Skin epidermis (tissue), 12 donors: ENCODE results near the gene CEBPE.
A peak's percentile ranks its signal among the peaks of the same experiment; 100 is the strongest.

Experiments
- H3K27ac ChIP-seq, 21 experiments: fragments of 200-600 bp; sonication (generic) in 11 of 21; one replicate each; pipeline ENCODE4 v1.5.0; 2020; ENCODE audit warnings: mild to moderate bottlenecking in 3 of 21, inconsistent platforms in 2 of 21, moderate library complexity in 2 of 21
- H3K4me3 ChIP-seq, 7 experiments: fragments of 200-600 bp; sonication (generic) in 2 of 7; one replicate each; pipeline ENCODE4 v1.5.0; 2020; ENCODE audit warnings: inconsistent platforms in 2 of 7, mild to moderate bottlenecking in 2 of 7, moderate library complexity in 1 of 7

Gene CEBPE

DNA sequence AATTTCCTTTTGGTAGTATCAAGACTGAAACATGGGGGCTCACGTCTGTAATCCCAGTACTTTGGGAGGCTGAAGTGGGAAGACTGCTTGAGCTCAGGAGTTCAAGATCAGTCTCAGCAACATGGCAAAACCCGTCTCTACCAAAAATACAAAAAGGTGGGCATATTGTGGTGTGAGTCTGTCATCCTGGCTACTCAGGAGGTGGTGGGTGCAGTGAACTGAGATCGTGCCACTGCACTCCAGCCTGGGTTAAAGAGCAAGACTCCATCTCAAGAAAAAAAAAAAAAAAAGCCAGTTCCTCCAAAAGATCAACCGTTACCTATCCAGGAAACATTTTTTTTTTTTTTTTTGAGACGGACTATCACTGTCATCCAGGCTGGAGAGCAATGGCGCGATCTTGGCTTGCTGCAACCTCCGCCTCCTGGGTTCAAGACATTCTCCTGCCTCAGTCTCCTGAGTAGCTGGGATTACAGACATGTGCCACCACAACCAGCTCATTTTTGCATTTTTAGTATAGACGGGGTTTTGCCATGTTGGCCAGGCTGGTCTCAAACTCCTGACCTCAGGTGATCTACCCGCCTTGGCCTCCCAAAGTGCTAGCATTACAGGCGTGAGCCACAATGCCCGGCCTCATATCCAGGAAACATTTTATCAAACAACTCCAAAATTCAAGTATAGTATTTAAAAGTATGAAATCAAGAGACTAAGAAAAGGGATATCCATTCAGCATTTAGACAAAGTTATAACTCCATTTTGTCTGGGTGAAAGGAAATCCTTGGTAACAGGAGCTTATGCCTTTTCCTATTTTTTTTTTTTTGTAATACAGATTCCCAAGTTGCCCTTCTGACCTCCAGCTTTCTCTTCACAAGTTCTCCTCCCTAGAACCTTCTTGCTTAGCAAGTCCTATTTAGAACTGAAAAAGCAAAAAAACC is 27.5 kb downstream of the CEBPE start:
- Histone ChIP-seq H3K27ac (no peak overlapping the region), H3K4me3 (no peak overlapping the region)

DNA sequence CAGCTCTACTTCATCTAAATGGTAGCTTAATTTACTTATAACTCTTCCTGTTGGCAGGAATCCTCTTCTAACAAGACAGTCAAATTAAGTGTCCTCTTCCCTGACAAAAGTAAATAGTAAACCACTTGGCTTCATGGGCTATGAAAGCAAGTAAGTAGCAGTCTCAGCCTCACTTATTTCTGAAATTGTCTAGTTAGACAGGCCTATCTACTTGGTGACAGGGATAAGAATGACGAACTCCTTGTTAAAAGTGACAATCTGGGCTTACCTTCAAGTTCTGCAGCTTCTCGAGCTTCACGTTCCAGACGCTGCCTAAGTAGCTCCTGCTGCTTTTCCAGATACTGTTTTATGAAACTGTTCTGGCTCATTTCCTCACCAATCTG is 28.8 kb downstream of the CEBPE start:
- Histone ChIP-seq H3K4me3 (no peak overlapping the region), H3K27ac (no peak overlapping the region)

- H3K4me3 ChIP-seq: no peak overlapping the region
- no peak overlapping the region for H3K27ac ChIP-seq
These were observed 29.4 kb downstream of the CEBPE start for GRCh38 chr14:23089498-23090253.

- H3K27ac ChIP-seq: no peak overlapping the region
- no peak overlapping the region for H3K4me3 ChIP-seq
These were observed 32.5 kb downstream of the CEBPE start for GRCh38 chr14:23086565-23086964.

DNA sequence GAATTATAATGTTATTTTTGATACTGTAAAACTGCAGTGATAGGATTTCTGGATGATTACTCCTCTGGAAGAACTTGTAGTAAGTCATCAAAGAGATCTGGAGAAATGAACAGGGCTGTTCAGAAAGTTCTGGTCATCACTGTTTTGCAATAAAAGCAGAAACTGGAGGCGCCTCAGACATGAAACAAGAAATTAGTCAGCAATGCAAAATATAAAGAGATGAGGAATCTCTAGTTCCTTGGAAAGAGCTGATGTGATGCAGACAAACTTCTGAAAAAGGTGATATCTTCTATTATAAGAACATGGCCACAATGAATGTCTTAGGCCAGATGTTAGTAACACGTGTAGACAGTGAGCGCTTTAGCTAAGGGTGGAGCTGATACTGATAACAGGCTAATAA is 33.6 kb downstream of the CEBPE start:
- Histone ChIP-seq H3K4me3 (no peak overlapping the region), H3K27ac (no peak overlapping the region)

DNA sequence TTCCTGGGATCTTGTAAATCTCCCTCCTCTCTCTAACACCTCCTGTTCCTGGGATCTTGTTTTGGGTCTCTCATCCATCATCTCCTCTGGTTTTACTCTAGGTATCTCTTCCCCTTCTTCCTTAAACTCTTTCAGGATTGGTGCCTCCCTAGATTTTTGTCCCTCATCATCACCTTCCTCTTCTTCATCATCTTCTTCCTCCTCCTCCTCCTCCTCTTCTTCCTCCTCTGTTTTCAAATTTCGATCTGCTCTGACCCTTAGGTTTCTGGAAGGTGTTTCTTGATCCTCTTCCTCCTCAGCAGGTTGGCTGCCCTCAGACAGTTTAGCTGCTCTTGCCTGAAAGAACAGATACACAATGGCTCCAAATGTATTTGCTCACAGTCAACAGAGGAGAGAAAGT is 38.6 kb downstream of the CEBPE start:
- H3K4me3 ChIP-seq: no peak overlapping the region
- H3K27ac ChIP-seq: peak overlapping the region in 6 of 21 experiments; percentile 30 to 80 (median 76)

DNA sequence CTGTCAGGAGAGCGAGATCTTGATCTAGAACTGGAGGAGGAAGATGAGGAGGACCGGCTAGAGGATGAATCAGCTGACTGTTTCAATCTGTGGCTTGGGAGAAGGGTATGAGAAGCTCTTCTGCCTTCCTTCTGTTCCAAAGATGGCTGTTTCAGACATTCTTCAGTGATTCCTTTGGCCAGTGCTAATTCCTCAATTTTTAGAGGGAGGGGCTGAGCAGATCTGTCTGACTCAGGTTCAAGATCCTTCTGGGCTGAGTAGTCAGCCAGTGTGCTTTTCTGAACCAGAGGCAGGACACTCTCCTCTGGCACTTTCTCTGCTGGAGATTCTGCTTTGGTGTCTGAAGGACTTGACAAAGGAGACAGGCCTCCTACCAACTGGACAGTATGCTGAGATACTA is 39.3 kb downstream of the CEBPE start:
- H3K27ac ChIP-seq: peak overlapping the region in 13 of 21 experiments; percentile 19 to 80 (median 56)
- H3K4me3 ChIP-seq: no peak overlapping the region

DNA sequence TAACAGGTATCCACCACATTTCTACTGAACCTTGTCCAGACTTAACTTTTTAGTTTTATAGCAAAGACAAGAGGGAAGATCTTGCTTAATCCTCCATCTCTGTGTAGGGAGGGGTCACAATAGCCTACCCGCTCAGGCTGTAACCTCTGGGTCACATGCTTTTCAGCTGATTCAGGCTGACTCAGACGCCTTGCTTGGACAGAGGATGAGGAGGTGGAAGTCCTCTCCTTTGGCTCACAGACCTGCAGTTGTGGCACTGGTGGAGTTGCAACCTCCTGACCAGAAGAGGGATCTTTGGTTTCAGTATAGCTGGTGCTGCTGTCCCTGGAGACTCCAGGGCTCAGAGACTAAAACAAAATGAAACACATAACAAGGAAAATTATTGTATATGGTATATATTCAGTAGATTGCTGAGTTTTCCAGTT is 40.4 kb downstream of the CEBPE start:
- no peak overlapping the region for H3K4me3 ChIP-seq
- peak overlapping the region in 18 of 21 experiments; percentile 6 to 80 (median 54) for H3K27ac ChIP-seq

- Histone ChIP-seq H3K4me3 (no peak overlapping the region), H3K27ac (peak overlapping the region in 16 of 21 experiments; percentile 6 to 80 (median 58))
These were observed 41.1 kb downstream of the CEBPE start for GRCh38 chr14:23077962-23078361.

DNA sequence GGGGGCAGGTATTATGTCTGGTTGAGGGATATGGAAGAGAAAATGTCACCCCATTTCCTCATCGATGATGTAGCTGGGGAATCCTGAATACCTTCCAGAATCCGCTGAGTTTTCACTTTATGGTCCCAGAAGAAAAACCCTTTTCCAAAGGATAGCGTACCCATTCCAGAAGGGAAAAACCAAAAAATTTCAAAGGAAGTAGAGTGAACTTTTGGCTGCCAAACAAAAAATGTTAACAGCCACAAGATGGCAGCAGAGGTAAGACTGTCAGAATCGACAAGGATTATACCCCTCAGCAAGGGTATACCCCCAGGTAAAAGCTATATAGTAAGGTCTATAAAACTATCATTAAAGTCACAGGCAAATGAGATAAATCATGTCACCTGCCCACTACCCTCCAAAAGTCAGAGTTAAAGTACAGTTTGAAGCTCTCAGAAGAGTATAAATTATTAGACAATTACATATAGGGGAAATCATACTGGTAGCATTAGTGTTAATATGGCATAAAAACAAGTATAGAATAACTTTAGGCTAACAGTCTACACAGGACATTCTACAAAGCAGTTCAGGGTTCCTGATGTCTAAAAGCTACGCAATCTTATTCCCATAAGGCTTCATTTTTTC is 42.2 kb downstream of the CEBPE start:
- H3K4me3 ChIP-seq: no peak overlapping the region
- H3K27ac ChIP-seq: no peak overlapping the region

DNA sequence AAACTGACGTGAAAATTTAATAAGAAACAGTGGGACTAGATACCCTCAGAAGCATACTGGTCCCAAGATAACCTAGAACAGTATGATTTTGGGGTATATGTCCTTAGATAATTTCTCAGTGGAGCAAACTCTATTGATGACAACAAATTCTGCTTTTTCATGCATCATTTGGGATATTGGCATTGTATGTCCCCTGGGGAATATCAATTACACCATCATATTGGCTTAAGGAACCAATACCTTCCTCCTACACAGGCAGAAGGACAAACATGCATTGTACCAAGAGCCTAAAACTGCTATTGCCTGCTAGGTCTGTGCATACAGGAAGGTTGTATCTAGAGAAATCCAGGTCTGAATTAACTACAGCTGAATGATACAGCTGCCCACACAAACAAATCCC is 44.1 kb downstream of the CEBPE start:
- H3K27ac ChIP-seq: peak overlapping the region in 1 of 21 experiments; percentile 8
- no peak overlapping the region for H3K4me3 ChIP-seq

- Histone ChIP-seq H3K27ac (peak overlapping the region in 20 of 21 experiments; percentile 54 to 91 (median 81)), H3K4me3 (peak overlapping the region in 4 of 7 experiments; percentile 44 to 61 (median 59))
These were observed 47.0 kb downstream of the CEBPE start for GRCh38 chr14:23071921-23072539.

DNA sequence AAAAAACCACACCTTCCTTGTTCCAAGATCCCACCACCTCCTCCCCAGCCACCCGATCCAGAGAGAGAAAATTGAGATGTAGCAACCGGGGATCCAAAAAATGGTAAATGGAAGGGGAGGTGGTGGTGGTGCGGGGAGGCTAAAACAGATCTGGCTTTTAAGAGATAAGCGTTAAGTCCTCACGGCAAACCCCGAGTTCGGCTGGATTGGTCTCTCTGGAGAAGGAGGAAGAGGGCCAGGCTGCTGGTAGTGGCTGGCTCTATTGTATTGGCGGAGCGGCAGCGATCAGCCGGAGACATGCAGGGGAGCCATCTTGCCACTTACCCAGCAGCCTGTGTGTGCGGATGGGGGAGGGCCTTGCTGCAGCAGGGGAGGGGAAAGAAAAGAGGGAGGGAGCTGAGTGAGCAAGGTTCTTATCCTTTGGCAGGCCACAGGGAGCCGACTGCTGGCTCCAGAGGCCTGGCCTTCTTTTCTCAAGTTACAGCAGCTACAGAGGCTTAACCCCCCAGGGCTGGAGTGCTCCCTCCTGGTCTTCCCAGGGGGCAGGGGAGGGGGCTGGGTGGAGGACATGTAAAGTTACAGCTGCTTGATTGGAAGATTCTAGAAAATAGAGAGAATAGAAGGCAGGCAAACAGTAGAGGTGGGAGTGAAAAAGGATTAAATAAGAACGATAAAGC is 47.7 kb downstream of the CEBPE start:
- Histone ChIP-seq H3K4me3 (peak overlapping the region; percentile 44 to 61 (median 59)), H3K27ac (peak overlapping the region in 20 of 21 experiments; percentile 54 to 91 (median 81))

DNA sequence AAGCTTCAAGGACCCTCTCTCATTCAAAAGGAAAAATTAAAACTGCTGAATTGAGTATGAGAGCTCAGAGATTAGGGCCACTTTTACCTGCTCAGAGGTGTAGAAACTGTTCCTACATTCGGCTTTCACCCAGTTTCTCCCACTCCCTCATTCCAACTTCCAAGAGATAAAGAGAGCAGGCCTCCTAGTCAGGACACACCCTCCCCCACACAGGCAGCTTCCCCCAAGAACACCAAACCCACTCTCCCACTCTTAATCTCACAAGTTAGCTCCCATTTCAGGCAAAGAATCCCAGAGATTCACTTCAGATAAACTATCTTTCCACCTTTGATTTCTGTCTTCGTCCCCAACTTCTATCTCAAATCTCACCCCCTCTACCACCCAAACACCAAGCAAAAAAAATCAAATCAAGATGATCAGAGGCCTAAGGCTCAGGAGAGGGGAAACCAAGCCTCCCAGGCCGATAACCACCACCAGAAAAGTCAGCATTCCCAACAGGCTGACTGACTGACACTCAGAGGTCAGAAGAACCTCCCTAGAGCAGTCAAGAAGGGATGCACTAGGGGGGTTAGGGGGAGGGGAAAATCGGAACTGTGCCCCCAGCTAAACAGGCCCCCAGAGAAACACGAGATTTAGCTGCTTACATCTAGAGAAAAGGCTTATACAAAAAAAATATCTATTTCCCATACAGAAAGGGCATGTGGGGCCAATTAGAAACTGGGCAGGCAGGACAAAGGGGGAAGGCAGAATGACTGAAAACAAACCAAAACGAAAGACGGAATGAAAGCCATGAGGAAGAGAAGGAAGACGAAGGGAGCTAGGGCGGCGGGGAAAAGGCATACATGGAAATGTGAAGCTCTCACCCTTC is 48.6 kb downstream of the CEBPE start:
- H3K27ac ChIP-seq: peak overlapping the region in 20 of 21 experiments; percentile 54 to 91 (median 81)
- H3K4me3 ChIP-seq: peak overlapping the region; percentile 44 to 61 (median 59)

GRCh38 chr14:23069413-23069806 is 49.6 kb downstream of the CEBPE start:
- Histone ChIP-seq H3K4me3 (no peak overlapping the region), H3K27ac (peak overlapping the region in 4 of 21 experiments; percentile 5 to 72 (median 48))

DNA sequence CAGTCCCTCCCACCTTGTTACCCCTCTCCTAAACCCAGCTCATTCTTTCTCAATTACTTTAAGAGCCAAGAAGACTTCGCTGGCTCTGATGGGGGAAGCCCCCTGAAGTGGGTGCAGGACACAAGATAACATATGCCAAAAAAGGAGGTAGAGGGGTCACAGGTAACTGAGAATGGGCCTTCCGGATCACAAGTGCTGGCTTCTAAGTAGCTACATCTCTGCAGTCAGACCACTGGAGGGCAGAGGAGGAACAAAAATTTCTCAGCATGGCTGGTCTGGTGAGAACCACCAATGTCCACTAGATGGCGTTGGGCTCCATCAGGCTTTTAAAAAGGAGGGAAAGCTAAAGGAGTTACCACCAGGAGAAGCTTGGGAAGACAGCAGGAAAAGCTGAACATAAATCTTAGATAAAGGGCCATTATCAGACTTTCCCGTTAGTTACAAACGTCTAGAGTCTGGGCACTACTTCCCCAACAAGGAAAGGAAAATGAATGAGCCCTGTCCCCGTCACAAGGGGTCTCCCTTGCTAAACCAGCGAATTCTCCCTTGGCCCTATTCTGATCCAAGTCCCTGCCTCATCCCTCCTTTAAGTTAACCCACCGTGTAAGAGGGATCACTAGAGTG is 50.2 kb downstream of the CEBPE start:
- H3K27ac ChIP-seq: peak overlapping the region in 3 of 21 experiments; percentile 5 to 48 (median 47)
- no peak overlapping the region for H3K4me3 ChIP-seq

GRCh38 chr14:23067847-23068788 is 50.9 kb downstream of the CEBPE start:
- H3K27ac ChIP-seq: peak overlapping the region in 1 of 21 experiments; percentile 5

More at GRCh38 chr14:23067847-23068788, 50.9 kb downstream of the CEBPE start:
- H3K4me3 ChIP-seq: no peak overlapping the region
